GM10248 (cell line): ENCODE measurements around the gene RPRML.
"Not testable (repeated sequence)": the region's sequence is repeated elsewhere in the genome, so short reads cannot be mapped to it uniquely, and the experiment has no call there.

Experiments used
- CTCF ChIA-PET: fragments of 300-600 bp; sonication (Branson Sonifier 250); formaldehyde crosslinking; extraction: SDS; loops from one replicate; lab custom pipeline; 2021; ENCODE audit warnings: antibody characterized with exemption; lab: Yijun Ruan, JAX
- POLR2A ChIA-PET: fragments of 350-650 bp; sonication (Branson Sonifier 250); formaldehyde crosslinking; extraction: SDS; loops from one replicate; lab custom pipeline; 2020; ENCODE audit warnings: antibody characterized with exemption; lab: Yijun Ruan, JAX
- DNase-seq: peaks from one replicate; pipeline ENCODE4 v3.0.0; 2012; ENCODE audit errors: extremely low spot score
- CTCF ChIP-seq: IDR thresholded peaks from 2 replicates; pipeline ENCODE4 v1.5.1; 2012; ENCODE audit warnings: mild to moderate bottlenecking, low read depth; ENCODE audit errors: extremely low read depth, missing control alignments, control extremely low read depth

RPRML gene

GRCh38 chr17:46979147-46979863 lies at the start of gene RPRML:
TSS of gene RPRML (minus strand) at chr17:46979253. CDS start at chr17:46979007, 246 bp downstream.
- peak; percentile 50 for DNase-seq
- no peak for TF ChIP-seq CTCF
- CTCF ChIA-PET = no interaction called here
- POLR2A ChIA-PET = no interaction called here

GRCh38 chr17:47016966-47017365 lies 37.9 kb upstream of the RPRML start:
- POLR2A ChIA-PET, DNase-seq, CTCF ChIA-PET: not testable (repeated sequence)

GRCh38 chr17:47013341-47013740 lies 34.3 kb upstream of the RPRML start:
- CTCF ChIA-PET = no interaction called here

GRCh38 chr17:47012457-47012856 lies 33.4 kb upstream of the RPRML start:
- no peak for TF ChIP-seq CTCF
- CTCF ChIA-PET = interaction anchor here (0.9 kb wide), 1 partner anchor 11 kb away, joined by 3 read pairs; no protein-coding TSS in a partner anchor
- no peak for DNase-seq
- POLR2A ChIA-PET = no interaction called here

More at GRCh38 chr17:47013341-47013740, 34.3 kb upstream of the RPRML start:
- no peak for TF ChIP-seq CTCF
- POLR2A ChIA-PET = no interaction called here
- no peak for DNase-seq

- POLR2A ChIA-PET = no interaction called here
- DNase-seq = no peak
- CTCF ChIA-PET = interaction anchor here (1.1 to 2.5 kb wide), 3 partner anchors 8 to 15 kb away, joined by 3 to 8 read pairs (median 5); no protein-coding TSS in a partner anchor
- no peak for TF ChIP-seq CTCF
These were observed 30.9 kb upstream of the RPRML start for GRCh38 chr17:47009759-47010594.

GRCh38 chr17:47004906-47005305 lies 25.9 kb upstream of the RPRML start:
- no peak for DNase-seq
- CTCF ChIA-PET = interaction anchor here (1.5 to 1.6 kb wide), 2 partner anchors 62 to 64 kb away, joined by 4 read pairs; no protein-coding TSS in a partner anchor
- TF ChIP-seq CTCF = no peak
- POLR2A ChIA-PET = no interaction called here

- DNase-seq, POLR2A ChIA-PET, CTCF ChIA-PET: not testable (repeated sequence)
These were observed 24.8 kb upstream of the RPRML start for GRCh38 chr17:47003864-47004263.
